C4-2B (cell line): ENCODE results near the gene U2AF2.

Experiments
- H3K27ac ChIP-seq: fragments of 450-650 bp; 2 replicates; pipeline ENCODE4 v1.5.1; 2017
- CTCF ChIP-seq: fragments of 450-650 bp; conservative IDR thresholded peaks from 2 replicates; pipeline ENCODE4 v1.5.1; 2017; ENCODE audit warnings: mild to moderate bottlenecking
- ZFX ChIP-seq: fragments of 450-650 bp; IDR thresholded peaks from 2 replicates; pipeline ENCODE4 v1.6.1; 2017

U2AF2 gene

GRCh38 chr19:55720214-55720746, 65.4 kb downstream of the U2AF2 start:
- TF ChIP-seq CTCF: no peak
- no peak for TF ChIP-seq ZFX

GRCh38 chr19:55720801-55721200, 66.0 kb downstream of the U2AF2 start:
- no peak for TF ChIP-seq ZFX
- TF ChIP-seq CTCF: no peak
- H3K27ac ChIP-seq: no peak overlapping the region

More at GRCh38 chr19:55720214-55720746, 65.4 kb downstream of the U2AF2 start:
- H3K27ac ChIP-seq: no peak overlapping the region

DNA sequence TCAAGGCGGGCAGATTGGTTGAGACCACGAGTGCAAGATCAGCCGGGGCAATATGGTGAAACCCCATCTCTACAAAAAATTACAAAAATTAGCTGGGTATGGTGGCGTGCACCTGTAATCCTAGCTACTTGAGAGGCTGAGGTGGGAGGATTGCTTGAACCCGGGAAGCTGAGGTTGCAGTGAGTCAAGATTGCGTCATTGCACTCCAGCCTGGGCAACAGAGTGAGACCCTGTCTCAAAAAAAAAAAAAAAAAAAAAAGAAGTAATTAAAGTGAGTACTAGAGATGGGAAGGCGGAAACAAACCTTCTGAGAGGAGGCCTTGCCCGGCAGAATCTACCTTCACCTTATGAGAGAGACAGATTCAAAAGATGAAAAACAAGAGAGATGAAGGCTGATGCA, 68.7 kb downstream of the U2AF2 start:
- TF ChIP-seq CTCF: no peak
- no peak for TF ChIP-seq ZFX
- no peak overlapping the region for H3K27ac ChIP-seq
